NOMO-1 (cell line): ENCODE results near the gene PTCD1.

Source experiments
- DNase-seq, 2 experiments: peaks; one replicate each; lab custom pipeline; 2025; ENCODE audit not compliant: unreplicated experiment in 2 of 2; lab: John Stamatoyannopoulos, UW

Gene PTCD1

DNA sequence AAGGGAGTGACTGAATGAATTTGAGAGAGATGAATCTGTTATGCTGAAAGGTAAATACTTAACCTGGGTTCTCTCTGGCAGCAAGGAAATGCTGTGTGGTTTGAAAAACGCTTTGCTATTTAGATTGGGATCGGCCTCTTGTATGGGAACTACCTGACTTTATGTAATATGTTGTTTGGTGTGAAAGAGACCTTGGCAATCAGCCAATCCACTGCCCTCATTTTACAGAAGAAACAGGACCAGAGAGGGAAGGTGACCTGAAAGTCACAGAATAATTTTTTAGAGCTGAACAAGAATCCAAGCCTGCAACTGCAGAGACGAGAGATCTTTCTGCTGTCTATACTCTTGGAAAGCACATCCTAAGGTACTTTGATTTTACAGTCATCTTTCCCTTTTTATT is 28.8 kb downstream of the PTCD1 start:
- DNase-seq, result no peak

GRCh38 chr7:99409192-99409572 is 29.4 kb downstream of the PTCD1 start:
- DNase-seq, result peak; percentile 47 to 55

- peak; percentile 97 to 99 for DNase-seq
Measured at GRCh38 chr7:99408379-99409191, 30.0 kb downstream of the PTCD1 start, which contains the start of the genes BUD31 and PDAP1. BUD31 (plus strand) TSS chr7:99408969; CDS start chr7:99411093, 2,124 bp downstream. PDAP1 (minus strand) TSS chr7:99408597; CDS start chr7:99408548, 49 bp downstream.

DNA sequence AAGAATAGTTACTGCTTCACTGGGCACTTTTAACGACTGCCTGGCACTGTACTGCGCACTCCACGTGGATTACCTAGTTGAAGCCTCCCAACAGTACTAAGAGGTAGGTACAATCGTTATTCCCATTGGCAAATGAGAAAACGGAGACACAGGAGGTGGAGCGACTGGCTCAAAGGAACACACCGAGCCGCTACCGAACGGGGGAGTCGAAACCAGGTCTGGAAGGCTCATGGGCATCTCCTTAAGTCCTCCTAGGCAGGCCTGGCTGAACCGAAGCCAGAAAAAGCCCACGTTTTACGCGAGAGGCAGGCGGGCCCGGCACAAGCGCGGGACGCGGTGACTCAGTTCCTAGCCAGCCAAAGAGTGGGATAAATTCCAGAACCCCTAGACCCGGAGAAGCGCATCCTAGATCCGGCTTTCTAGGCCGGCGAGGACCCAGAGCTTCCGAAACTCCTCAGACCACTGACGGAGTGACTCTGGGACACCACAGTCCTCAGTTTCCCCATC is 30.7 kb downstream of the PTCD1 start:
- no peak for DNase-seq

- no peak for DNase-seq
Measured at GRCh38 chr7:99406557-99406956, 32.0 kb downstream of the PTCD1 start.

GRCh38 chr7:99404977-99405320 is 33.6 kb downstream of the PTCD1 start:
- DNase-seq, result no peak

GRCh38 chr7:99404235-99404976 is 34.2 kb downstream of the PTCD1 start:
- no peak for DNase-seq

GRCh38 chr7:99403764-99404163 is 34.8 kb downstream of the PTCD1 start:
- DNase-seq, result no peak

GRCh38 chr7:99402854-99403253 is 35.7 kb downstream of the PTCD1 start:
- no peak for DNase-seq

GRCh38 chr7:99399597-99399996 is 39.0 kb downstream of the PTCD1 start:
- DNase-seq, result no peak

DNA sequence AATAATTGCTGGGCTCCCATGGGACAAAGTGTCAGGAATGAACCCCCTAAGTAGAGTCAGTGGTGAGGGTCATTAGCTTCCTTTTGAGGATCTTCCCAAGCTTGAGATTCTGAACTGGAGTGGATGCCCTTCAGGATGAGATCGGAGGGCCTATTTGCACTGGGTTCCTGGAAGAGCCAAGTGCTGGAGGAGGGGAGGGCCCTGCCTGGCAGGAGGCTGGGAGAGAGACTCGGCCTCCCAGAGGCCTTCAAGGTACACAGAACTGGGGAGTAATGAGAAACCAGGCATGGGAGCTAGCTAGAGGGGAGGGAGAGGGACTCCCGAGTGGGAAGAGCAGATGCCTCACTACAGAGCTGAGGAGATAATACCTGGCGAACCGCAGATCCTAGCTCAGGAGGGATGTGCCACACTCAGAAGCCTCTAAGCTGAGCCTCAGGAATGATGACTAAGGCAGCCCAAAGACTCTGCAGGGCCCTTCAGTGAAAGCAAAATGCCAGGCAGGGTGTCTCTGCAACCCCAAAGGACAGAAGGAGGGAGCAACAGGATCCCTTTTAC is 39.6 kb downstream of the PTCD1 start:
- DNase-seq, result no peak

GRCh38 chr7:99397297-99397983 is 41.2 kb downstream of the PTCD1 start:
- DNase-seq, result no peak

DNA sequence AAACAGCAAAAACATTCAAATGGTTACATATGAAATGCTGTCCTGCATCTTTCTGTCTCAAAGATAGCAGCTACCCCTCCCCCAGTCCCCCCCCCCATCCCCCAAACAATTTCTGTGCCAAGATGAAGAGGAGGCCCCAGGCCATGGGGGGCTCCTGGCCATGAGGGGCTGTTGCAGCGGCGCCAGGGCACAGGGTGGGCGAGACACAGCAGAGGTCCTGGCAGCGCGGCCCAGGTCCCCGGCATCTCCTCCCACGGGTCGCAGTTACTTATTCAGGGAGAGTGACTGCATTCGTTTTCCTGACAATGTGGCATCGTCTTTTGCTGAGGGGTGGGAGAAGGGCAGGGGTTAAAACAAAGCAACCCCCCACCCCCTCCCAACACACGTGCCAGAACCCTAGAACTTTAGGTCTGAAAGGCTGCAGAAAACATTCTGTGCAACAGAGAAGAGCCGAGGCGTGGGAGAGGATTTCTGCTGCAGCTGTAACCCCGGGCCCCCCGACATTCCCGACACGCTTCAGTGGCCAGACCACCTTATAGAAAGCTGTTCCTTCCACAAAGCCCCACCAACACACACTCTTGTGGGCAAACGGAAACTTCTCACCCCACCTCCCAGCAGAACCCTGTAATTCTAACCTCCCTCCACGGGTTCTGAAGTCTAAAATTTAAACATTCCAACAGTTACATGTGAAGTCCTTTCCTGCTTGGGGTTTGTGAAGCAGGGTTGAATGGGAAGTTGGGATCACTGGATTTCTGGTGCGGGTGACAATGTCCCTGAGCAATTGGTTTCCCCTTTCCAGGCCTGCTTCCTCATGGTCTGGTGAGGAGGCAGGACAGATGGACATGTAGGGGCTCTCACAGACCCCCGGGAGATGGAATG is 41.9 kb downstream of the PTCD1 start:
- DNase-seq, result no peak

GRCh38 chr7:99395616-99396327 is 42.8 kb downstream of the PTCD1 start:
- DNase-seq, result no peak

- DNase-seq, result no peak
Measured at GRCh38 chr7:99394188-99394502, 44.5 kb downstream of the PTCD1 start.

DNA sequence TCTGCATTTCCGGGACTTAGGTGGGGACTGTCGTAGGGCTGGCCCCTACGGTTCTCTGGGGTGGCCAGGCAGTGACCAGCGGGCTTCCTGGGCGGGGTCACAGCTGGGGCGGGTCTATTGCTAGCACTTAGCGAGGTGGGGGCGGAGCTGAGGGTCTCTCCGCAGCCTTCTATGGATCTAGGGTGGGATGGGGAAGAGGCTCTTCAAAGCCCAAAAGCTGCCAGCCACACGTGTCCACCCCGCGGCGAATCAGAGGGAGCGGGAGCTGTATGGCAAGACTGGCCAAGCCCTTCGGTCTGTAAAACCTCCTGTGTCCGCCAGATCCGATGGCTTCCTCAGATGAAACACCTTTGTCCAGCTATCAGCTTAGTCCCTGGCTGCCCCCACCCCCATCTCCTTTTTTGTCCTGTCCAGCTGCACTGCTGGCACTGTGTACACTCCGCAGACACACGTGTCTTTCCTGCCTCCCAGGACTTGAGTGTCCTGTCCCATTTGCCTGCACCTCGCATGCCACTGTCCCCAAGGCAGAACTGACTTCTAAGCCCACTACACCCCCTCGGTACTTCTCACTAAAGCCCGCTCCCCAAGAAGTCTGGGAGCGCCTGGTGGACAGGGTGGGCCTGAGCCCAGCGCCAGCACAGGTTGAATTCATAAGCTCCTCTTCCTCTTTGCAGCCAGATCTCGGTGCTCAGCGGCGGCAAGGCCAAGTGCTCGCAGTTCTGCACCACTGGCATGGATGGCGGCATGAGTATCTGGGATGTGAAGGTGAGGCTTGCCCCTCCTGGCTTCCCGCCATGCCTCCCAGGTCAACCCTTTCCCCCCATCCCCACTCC is 45.0 kb downstream of the PTCD1 start:
- DNase-seq, result no peak

DNA sequence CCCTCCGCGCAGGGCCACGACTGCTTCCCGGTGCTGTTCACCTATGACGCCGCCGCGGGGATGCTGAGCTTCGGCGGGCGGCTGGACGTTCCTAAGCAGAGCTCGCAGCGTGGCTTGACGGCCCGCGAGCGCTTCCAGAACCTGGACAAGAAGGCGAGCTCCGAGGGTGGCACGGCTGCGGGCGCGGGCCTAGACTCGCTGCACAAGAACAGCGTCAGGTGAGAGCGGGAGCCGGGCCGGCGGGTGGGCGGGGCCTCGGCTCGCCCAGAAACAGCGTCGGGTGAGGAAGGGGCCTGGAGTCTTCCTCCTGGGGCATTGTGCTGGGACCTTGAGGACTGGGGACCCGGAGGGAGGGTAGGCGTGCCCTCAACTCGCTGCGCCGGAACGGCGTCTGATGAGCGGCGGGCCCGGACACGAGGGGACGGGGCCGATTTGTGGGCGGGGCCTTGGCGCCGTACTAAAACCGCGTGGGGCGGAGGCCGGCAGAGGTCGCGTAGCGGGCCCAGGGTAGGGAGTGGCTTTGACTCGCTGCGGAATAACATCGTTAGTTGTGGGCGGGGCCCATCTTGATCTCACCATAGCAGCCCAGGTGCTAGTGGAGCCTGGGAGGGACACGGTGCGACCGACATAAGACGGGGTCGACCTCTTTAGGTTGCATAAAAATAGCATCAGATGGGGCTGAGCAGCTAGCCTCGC is 45.8 kb downstream of the PTCD1 start:
- no peak for DNase-seq

DNA sequence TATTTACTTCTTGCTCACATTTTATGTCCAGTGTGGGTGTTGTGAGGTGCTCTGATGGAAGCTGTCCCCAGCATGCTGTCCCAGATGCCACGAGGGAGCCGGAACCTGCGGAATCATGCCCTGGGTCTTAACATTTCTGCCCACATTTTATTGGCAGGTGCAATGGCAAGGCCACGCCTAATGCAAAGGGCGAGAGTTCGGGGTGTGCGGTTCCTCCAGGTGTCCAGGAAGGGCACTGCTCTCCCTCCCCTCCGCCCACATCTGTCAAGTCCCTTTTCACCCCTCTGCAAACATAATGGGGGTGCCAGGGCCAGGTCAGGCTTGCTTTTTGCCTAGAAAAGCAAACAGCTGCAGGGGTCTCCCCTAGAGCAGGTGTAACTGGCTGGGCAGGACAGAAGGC is 46.6 kb downstream of the PTCD1 start:
- no peak for DNase-seq
